IPS-15b (cell line): ENCODE measurements around the gene ELAVL1.
"Not testable (repeated sequence)": the region's sequence is repeated elsewhere in the genome, so short reads cannot be mapped to it uniquely, and the experiment has no call there.

Source experiments
- H3K27me3 ChIP-seq: one replicate; pipeline ENCODE4 v1.6.1; 2013; ENCODE audit warnings: low read length; ENCODE audit not compliant: control insufficient read depth, insufficient read depth
- H3K36me3 ChIP-seq: one replicate; pipeline ENCODE4 v1.6.1; 2013; ENCODE audit warnings: low read length; ENCODE audit not compliant: control insufficient read depth, insufficient read depth
- H3K4me1 ChIP-seq: one replicate; pipeline ENCODE4 v1.6.1; 2013; ENCODE audit warnings: mild to moderate bottlenecking, low read length; ENCODE audit not compliant: control insufficient read depth, insufficient read depth
- H3K4me3 ChIP-seq: one replicate; pipeline ENCODE4 v1.5.1; 2013; ENCODE audit warnings: low read depth, low read length
- H3K9ac ChIP-seq: one replicate; pipeline ENCODE4 v1.6.1; 2013; ENCODE audit warnings: low read depth, mild to moderate bottlenecking, low read length
- H3K9me3 ChIP-seq: one replicate; pipeline ENCODE4 v1.6.1; 2013; ENCODE audit warnings: mild to moderate bottlenecking, low read length; ENCODE audit not compliant: control insufficient read depth, insufficient read depth

The ELAVL1 gene

DNA sequence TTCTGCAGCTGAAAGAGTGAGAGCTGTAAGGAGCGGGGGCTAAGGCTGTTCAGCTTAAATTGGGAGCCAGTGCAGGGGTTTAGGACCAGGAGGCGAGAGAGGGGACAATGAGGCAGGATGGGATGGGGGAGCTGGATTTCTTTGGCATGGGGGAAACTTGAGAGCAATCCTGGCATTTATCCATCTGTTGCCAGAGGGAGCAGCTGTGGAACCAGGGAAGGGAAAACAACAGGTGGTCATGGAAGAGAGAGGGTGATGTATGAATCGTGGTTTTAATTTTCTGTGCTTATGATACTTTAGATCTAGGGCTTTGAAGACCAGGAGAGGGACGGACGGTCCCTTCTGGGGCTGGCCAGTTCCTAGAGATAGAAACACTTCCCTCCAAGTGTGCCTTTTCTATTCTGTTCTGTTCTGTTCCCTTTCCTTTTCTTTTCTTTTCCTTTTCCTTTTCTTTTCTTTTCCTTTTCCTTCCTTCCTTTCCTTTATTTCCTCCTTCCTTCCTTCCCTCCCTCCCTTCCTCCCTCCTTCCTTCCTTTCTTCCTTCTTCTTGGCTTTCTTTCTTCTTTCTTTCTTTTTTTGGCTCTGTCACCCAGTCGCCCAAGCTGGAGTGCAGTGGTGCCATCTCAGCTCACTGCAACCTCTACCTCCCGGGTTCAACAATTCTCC, 31.1 kb upstream of the ELAVL1 start:
- no peaks in the 10 kb centered on the region for H3K27me3 ChIP-seq
- H3K36me3 ChIP-seq: no peaks in the 10 kb centered on the region
- no peak overlapping the region for H3K9ac ChIP-seq
- H3K4me1 ChIP-seq: no peaks in the 10 kb centered on the region
- H3K4me3 ChIP-seq: no peak overlapping the region
- no peaks in the 10 kb centered on the region for H3K9me3 ChIP-seq

DNA sequence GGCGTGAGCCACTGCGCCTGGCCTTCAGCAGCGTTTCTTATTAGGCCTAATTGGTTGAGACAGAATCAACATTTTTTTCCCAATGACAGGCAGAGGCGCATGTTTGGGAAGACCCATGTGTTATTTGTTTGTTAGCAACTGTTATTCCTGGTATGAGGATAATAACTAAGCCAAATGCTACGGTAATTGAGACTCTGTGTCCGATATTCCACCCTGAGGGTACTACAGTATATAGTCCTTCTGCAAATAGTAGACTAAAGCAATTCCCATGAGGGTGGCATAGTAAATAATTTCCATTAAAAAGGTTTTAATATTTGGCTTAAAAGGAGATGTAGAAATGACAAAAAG, 28.7 kb upstream of the ELAVL1 start:
- Histone ChIP-seq H3K27me3 (no peaks in the 10 kb centered on the region), H3K9ac (no peak overlapping the region), H3K4me3 (no peak overlapping the region), H3K36me3 (no peaks in the 10 kb centered on the region), H3K4me1 (peaks cover 2% of the 10 kb centered on the region), H3K9me3 (no peaks in the 10 kb centered on the region)

DNA sequence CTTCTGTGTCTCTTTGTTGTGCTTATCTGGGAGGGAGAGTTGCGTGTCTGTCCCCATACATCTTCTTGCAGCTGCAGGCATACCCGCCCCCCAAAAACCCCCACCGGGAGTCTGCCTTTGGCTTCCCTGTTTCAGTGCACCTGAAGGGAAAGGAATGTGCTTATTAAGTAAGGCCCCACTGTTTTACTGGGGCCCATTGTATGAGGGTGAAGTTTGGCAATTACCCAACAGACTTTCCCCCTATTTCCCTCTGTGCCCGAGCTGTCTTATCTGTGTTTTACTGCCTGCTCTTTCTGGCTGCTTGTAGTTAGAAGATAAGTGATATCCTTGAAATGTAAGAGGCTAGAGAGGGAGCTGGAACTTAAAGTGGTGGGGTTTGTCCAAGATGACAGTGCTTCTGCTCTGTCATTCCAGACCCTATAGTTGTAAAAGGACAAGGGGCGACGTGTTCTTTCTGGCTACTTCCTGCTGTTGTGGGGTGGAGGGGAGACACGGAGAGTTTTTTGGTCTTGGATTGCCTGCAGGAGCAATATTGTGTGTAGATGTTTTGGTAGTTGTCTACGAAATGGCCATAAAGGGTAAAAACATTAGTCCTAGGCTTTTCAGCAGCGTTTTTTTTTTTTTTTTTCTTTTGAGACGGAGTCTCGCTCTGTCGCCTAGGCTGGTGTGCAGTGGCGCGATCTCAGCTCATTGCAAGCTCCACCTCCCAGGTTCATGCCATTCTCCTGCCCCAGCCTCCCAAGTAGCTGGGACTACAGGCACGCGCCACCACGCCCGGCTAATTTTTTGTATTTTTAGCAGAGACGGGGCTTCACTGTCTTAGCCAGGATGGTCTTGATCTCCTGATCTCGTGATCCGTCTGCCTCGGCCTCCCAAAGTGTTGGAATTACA, 28.1 kb upstream of the ELAVL1 start:
- H3K36me3 ChIP-seq, H3K9ac ChIP-seq, H3K27me3 ChIP-seq, H3K9me3 ChIP-seq, H3K4me1 ChIP-seq, H3K4me3 ChIP-seq: not testable (repeated sequence)

DNA sequence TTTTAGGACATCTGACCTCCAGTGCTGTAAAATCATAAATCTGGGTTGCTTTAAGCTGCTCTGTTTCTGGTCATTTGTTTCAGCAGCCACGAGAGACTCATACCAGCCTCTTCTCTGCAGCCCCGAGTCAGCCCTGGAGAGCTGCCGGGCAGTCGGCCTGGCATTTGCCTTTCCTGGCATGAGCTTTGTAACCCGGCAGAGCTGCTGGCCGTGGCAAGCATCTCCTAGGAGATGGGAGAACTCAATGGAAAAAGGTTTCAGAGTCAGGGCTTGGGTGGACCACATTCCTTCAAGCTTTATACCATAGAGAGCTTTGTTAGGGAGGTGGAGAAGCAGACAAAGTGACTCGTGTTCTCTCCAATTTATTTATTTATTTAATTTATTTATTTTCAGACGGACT, 25.5 kb upstream of the ELAVL1 start:
- H3K9ac ChIP-seq: no peak overlapping the region
- H3K4me1 ChIP-seq: peaks cover 2% of the 10 kb centered on the region
- H3K27me3 ChIP-seq: no peaks in the 10 kb centered on the region
- no peaks in the 10 kb centered on the region for H3K36me3 ChIP-seq
- H3K4me3 ChIP-seq: no peak overlapping the region
- no peaks in the 10 kb centered on the region for H3K9me3 ChIP-seq

DNA sequence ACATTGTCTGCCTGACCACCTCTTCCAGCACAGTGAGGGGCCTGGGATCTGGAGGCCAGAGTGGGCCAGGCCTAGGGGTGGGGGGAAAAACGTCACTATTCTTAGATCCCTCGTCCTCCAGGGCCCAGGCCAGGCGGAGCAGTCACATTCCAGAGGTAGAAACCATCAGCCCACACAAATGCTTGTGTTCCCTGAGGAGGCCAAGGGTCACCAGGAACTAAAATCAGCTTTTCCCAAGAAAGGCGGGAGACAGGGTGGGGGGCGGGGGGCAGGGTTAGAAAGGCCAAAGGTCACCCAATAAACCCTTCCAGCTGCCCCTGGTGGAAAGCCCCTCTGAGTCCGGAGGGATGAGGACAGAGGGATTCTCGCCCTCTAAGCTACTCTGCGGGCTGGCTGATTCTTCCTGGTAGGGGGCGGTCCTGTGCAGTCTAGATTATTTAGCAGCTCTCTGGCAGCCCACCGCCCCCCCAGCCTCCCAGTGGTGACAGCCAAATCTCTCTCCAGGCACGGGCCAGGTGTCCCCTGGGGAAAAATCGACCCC, 23.6 kb upstream of the ELAVL1 start:
- H3K36me3 ChIP-seq: no peaks in the 10 kb centered on the region
- no peaks in the 10 kb centered on the region for H3K9me3 ChIP-seq
- H3K4me1 ChIP-seq: peaks cover 2% of the 10 kb centered on the region
- no peaks in the 10 kb centered on the region for H3K27me3 ChIP-seq
- no peak overlapping the region for H3K9ac ChIP-seq
- H3K4me3 ChIP-seq: no peak overlapping the region

DNA sequence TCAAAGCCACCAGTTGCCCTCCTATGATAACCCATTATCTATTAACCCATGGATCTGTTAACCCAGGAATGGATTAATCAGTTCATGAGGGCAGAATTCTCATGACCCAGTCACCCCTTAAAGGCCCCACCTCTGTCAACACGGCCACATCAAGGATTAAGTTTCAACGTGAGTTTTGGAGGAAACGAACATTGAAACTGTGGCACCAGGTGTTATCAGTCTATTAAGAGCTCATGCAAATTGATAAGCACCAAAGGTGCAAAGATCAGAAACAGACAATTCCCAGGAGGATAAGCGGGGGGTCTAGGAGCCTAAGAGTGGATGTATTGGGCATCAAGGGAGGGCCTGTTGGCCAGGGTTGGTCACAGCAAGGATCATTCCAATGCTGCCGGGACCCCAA, 19.9 kb upstream of the ELAVL1 start:
- Histone ChIP-seq H3K9me3 (no peaks in the 10 kb centered on the region), H3K36me3 (no peaks in the 10 kb centered on the region), H3K4me3 (no peak overlapping the region), H3K4me1 (peaks cover 2% of the 10 kb centered on the region), H3K9ac (no peak overlapping the region), H3K27me3 (no peaks in the 10 kb centered on the region)

DNA sequence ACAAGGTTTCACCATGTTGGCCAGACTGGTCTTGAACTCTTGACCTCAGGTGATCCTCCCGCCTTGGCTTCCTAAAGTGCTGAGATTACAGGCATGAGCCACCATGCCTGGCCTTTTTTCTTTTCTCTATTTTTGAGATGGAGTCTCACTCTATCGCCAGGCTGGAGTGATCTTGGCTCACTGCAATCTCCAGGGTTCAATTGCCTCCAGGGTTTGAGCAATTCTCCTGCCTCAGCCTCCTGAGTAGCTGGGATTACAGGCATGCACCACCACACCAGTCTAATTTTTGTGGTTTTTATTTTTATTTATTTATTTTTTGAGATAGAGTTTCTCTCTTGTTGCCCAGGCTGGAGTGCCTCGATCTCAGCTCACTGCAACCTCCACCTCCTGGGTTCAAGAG, 18.8 kb upstream of the ELAVL1 start:
- not testable (repeated sequence) for H3K36me3 ChIP-seq, H3K4me1 ChIP-seq, H3K9ac ChIP-seq

DNA sequence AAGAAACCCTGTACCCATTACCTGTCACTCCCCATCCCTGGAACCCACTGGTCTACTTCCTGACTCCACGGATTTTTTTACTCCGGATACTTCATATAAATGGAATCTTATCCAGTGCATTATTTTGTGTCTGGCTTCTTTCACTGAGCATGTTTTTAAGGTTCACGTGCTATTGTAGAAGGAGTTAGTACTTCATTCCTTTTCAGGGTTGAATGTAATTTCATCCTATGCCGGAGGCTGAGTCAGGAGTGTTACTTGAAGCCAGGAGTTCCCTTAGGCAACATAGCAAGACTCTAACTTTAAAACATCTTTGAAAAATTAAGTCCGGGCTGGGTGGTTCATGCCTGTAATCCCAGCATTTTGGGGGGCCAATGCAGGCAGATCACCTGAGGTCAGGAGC, 17.9 kb upstream of the ELAVL1 start:
- no peak overlapping the region for H3K4me3 ChIP-seq
- no peaks in the 10 kb centered on the region for H3K27me3 ChIP-seq
- no peak overlapping the region for H3K9ac ChIP-seq
- no peaks in the 10 kb centered on the region for H3K4me1 ChIP-seq
- H3K9me3 ChIP-seq: no peaks in the 10 kb centered on the region
- no peaks in the 10 kb centered on the region for H3K36me3 ChIP-seq

More for the DNA sequence above, 18.8 kb upstream of the ELAVL1 start:
- H3K9me3 ChIP-seq, H3K4me3 ChIP-seq, H3K27me3 ChIP-seq: not testable (repeated sequence)

DNA sequence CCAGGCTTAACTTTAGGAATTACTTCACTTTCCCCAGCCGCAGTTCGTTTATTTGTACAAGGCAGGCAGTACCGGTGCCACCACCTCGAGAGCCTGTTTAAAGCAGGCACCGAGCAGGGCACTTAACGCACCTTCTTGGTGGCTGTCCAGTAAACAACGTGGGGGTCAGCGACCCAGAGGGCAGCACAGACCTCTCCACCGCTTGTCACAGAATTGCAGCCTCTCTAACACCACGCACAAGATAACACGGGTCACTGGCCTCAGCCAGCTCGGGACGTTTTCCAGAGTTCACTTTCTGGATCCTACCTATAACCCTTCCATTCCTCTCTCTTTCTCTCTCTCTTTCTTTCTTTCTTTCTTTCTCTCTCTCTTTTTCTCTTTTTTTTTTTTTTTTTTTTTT, 16.8 kb upstream of the ELAVL1 start:
- no peak overlapping the region for H3K9ac ChIP-seq
- H3K4me3 ChIP-seq: no peak overlapping the region

DNA sequence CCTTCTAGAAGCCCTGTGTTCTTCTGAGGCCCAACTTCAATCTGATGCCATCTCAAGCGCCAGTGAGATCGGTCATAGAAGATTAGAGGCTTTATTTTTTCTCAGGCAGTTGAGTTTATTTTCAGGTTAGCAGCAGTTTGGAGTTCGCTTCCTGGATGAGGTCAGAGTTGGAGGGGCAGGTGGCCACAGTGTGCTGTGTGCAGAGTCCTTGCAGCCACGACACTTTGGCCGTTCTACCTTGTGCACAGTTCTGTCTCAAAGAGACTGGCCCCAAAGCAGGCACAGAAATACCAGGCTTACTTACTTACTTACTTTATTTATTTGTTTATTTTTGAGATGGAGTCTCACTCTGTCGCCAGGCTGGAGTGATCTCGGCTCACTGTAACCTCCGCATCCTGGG, 15.9 kb upstream of the ELAVL1 start:
- no peak overlapping the region for H3K9ac ChIP-seq
- H3K4me1 ChIP-seq: no peaks in the 10 kb centered on the region
- H3K4me3 ChIP-seq: no peak overlapping the region
- H3K36me3 ChIP-seq: no peaks in the 10 kb centered on the region
- no peaks in the 10 kb centered on the region for H3K9me3 ChIP-seq
- no peaks in the 10 kb centered on the region for H3K27me3 ChIP-seq

More for the DNA sequence above, 16.8 kb upstream of the ELAVL1 start:
- Histone ChIP-seq H3K27me3 (no peaks in the 10 kb centered on the region), H3K36me3 (no peaks in the 10 kb centered on the region), H3K4me1 (no peaks in the 10 kb centered on the region), H3K9me3 (no peaks in the 10 kb centered on the region)

DNA sequence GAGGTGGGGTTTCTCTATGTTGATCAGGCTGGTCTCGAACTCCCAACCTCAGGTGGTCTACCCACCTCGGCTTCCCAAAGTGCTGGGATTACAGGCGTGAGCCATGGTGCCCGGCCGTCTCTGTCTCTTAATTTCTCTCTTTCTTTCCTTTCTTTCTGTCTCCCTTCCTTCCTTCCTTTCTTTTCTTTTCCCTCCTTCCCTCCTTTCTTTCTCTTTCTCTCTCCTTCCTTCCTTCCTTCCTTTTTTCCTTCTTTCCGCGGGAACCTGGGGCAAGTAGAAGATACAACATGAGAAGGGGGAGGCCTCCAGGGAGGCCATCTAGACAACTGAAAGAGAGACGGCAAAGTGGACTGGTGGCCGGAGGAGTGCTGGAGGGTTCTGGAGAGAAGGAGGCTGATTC, 15.2 kb upstream of the ELAVL1 start:
- no peak overlapping the region for H3K9ac ChIP-seq

DNA sequence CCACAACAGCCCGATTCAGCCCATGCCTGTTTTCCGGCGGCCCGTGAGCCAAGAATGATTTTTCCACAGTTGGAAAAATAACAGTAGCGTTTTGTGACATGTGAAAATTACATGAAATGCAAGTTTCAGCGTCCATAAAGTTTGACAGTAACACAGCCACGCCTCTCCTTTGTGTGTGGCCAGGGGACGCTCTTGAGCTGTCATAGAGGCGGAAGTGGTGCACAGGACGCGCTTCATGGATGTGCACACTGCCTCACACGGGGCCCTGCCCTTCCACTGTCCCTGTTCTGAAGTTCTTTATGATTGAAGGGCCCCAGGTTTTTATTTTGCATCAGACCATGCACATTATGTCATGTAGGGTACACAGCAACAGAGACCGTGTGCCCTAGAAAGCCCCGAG, 12.4 kb upstream of the ELAVL1 start:
- no peak overlapping the region for H3K9ac ChIP-seq
- H3K4me1 ChIP-seq: no peaks in the 10 kb centered on the region
- no peaks in the 10 kb centered on the region for H3K27me3 ChIP-seq
- H3K9me3 ChIP-seq: no peaks in the 10 kb centered on the region
- no peaks in the 10 kb centered on the region for H3K36me3 ChIP-seq
- no peak overlapping the region for H3K4me3 ChIP-seq

More for the DNA sequence above, 15.2 kb upstream of the ELAVL1 start:
- Histone ChIP-seq H3K4me3 (no peak overlapping the region), H3K9me3 (no peaks in the 10 kb centered on the region), H3K36me3 (no peaks in the 10 kb centered on the region), H3K27me3 (no peaks in the 10 kb centered on the region), H3K4me1 (no peaks in the 10 kb centered on the region)
